Fibroblast of mammary gland (primary cell): ENCODE measurements around the gene FBXW12.

Experiments used
- DNase-seq: peaks from one replicate; pipeline ENCODE4 v3.0.0-alpha.2; 2010; ENCODE audit warnings: low read depth
- H3K4me3 ChIP-seq: 2 replicates; pipeline ENCODE4 v1.5.1; 2011; ENCODE audit warnings: low read depth, mild to moderate bottlenecking, low read length, moderate library complexity; ENCODE audit not compliant: control insufficient read depth
- CTCF ChIP-seq: conservative IDR thresholded peaks from 2 replicates; pipeline ENCODE4 v1.5.1; 2011; ENCODE audit warnings: low read depth, low read length, inconsistent platforms; ENCODE audit not compliant: control insufficient read depth, insufficient read depth

FBXW12 gene

DNA sequence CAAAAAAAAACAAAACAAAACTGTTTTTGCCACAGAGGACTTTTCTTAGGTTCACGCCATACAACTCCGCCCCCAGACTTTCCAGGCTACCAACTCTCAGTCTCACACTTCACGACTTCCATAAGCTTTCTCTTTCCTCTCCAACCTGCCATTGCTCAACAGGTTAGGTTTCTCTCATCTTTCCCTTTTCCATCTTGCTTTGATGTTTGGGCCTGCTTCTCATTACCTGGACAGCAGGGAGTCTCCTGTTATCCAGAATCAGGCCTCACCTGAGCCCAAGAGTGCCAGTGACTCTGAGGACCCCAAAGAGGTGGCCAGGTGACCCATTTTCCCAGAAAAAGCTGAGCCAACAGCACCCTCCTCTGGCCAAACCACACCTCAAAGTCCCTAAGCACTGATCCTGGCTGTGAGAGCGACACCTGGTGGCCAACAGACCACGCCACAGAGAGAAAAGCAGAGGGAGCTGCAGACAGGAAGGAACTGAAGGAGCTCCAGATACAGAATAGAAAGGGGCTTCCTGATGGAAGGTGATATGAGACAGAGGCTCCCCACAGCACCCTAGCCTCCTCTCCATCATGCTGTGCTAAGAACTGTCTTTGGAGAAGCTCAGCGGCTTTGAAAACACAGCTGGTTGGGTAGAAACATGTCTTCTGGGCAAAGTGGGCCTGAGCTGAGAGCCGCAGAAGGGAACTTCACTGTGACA lies 63.9 kb downstream of the FBXW12 start:
- peak; percentile 81 for DNase-seq
- H3K4me3 ChIP-seq = no peak overlapping the region
- TF ChIP-seq CTCF = peak; percentile 100

DNA sequence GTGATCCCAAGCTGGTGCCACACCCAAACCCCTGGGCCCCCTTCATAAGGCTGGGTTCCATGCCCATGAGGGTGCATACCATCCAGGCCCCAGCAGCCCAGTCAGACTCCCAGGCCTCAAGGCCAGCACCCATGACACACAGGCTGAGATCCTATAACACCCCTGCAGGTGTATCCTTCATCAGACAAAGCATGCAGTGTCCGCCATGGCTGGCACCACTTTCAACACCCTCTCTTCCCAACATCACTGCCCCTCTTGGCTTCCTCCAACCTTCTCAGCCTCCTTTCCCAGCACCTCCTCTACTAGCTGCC lies 64.4 kb downstream of the FBXW12 start:
- DNase-seq = no peak
- H3K4me3 ChIP-seq = no peak overlapping the region
- TF ChIP-seq CTCF = no peak

DNA sequence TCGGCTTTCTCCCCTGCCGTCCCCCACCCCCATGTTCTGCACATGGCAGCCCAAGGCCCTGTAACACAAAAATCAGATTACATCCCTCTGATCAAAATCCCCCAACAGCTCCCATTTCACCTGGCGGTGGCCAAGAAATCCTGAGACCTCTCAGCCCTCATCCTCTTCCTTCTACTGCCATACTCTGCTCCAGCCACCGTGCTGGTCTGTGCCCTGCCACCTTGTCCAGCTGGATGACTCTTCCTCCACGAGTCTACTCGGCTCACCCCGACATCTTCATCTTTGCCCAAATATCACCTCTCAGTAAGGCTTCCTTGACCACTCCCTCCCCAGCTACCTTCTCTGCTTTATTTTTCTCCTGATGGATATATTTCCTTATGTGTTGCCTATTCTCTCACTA lies 64.8 kb downstream of the FBXW12 start:
- no peak for TF ChIP-seq CTCF
- H3K4me3 ChIP-seq = no peak overlapping the region
- no peak for DNase-seq

DNA sequence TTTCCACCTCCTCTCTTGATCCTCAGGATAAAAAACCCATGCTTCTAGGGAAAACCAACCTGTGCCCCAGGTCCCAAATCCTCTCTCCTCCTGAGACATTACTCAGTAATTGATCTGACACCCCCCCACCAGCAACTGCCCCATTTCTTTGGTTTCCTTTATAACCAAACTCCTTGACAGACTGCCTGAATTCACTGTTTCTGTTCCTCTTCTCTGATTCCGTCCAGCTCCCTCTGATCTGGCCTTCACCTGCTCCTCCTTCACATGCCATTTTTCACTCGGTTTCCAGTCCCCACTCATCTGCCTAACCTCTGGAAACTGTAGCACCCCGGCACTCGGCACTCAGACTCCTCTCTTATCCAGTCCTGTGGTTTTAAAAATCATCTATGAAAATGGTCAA lies 65.8 kb downstream of the FBXW12 start:
- TF ChIP-seq CTCF = no peak
- no peak for DNase-seq
- H3K4me3 ChIP-seq = no peak overlapping the region

GRCh38 chr3:48439820-48440589 lies 68.0 kb downstream of the FBXW12 start, which contains the start of the genes CCDC51 and TMA7:
TSS of gene CCDC51 (minus strand) at chr3:48440119. CDS start at chr3:48435128, 4,991 bp downstream.
TSS of gene TMA7 (plus strand) at chr3:48440257. CDS start at chr3:48440297, 40 bp downstream.
- TF ChIP-seq CTCF = no peak
- peak; percentile 91 for DNase-seq
- H3K4me3 ChIP-seq = peak within 1 kb of the TSS; percentile 96

- no peak for TF ChIP-seq CTCF
- H3K4me3 ChIP-seq = peak overlapping the region; percentile 96
- DNase-seq = no peak
These were observed 68.6 kb downstream of the FBXW12 start for GRCh38 chr3:48440590-48440958.

DNA sequence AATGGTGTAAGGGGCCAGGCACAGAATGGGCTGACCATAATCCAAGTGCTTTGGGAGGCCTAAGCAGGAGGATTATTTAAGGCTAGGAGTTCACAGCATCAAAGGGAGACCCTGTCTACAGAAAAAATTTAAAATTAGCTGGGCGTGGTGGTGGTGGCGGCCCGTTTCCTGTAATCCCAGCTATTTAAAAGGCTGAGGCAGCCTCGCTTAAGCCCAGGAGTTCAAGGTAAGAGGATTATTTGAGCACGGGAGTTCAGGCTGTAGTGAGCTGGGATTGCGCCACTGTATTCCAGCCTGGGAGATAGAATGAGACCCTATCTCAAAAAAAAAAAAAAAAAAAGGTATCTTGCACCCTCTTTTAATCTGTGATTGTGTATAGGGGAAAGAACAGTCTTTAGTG lies 69.9 kb downstream of the FBXW12 start:
- peak overlapping the region; percentile 96 for H3K4me3 ChIP-seq
- TF ChIP-seq CTCF = no peak

More for the DNA sequence above, 69.9 kb downstream of the FBXW12 start:
- DNase-seq = no peak
